Epithelial cell of esophagus (primary cell): Measurements from ENCODE around the gene COL4A4.
A peak's percentile ranks its signal among the peaks of the same experiment; 100 is the strongest.

Source experiments
- DNase-seq: peaks from one replicate; pipeline ENCODE4 v3.0.0; 2010; ENCODE audit warnings: low read depth
- H3K4me3 ChIP-seq: 2 replicates; pipeline ENCODE4 v1.5.1; 2011; ENCODE audit warnings: mild to moderate bottlenecking, low read length, control low read depth
- TF ChIP-seq, protein P1 (sequence below): IDR thresholded peaks from 2 replicates; pipeline ENCODE4 v1.5.1; 2011; ENCODE audit warnings: low read depth, mild to moderate bottlenecking, low read length, control low read depth, inconsistent platforms; ENCODE audit not compliant: insufficient read depth; ENCODE audit errors: missing control alignments

The COL4A4 gene

DNA sequence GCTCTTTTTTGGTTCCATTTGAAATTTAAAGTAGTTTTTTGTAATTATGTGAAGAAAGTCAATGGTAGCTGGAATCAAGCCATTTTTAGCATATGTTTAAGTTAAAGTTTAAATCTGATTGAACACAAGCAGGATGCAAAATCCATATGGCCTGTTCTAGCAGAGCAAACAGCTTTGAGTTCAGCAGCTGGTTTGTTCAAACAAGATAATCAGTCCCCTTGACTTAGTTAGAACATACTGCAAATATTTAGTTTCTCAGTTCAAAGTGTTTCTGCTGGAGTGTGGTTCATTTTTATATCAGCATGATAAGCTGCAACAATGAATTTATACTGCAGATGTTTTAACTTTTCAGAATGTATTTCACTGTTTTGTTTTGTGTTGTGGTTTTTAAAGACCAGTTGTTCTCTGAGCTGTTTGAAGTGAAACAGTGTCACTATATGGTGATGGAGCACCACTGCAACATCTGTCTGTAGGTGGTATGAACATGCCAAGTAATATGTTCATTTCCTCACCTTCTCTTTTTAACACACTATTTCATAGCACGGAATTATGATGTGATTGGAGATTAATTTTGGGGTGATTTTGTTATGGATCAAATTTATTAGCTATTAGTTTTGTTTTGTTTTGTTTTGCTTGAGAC lies 125.3 kb downstream of the COL4A4 start:
- TF ChIP-seq, protein P1, sequence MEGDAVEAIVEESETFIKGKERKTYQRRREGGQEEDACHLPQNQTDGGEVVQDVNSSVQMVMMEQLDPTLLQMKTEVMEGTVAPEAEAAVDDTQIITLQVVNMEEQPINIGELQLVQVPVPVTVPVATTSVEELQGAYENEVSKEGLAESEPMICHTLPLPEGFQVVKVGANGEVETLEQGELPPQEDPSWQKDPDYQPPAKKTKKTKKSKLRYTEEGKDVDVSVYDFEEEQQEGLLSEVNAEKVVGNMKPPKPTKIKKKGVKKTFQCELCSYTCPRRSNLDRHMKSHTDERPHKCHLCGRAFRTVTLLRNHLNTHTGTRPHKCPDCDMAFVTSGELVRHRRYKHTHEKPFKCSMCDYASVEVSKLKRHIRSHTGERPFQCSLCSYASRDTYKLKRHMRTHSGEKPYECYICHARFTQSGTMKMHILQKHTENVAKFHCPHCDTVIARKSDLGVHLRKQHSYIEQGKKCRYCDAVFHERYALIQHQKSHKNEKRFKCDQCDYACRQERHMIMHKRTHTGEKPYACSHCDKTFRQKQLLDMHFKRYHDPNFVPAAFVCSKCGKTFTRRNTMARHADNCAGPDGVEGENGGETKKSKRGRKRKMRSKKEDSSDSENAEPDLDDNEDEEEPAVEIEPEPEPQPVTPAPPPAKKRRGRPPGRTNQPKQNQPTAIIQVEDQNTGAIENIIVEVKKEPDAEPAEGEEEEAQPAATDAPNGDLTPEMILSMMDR: no peak
- no peak overlapping the region for H3K4me3 ChIP-seq
- no peak for DNase-seq

DNA sequence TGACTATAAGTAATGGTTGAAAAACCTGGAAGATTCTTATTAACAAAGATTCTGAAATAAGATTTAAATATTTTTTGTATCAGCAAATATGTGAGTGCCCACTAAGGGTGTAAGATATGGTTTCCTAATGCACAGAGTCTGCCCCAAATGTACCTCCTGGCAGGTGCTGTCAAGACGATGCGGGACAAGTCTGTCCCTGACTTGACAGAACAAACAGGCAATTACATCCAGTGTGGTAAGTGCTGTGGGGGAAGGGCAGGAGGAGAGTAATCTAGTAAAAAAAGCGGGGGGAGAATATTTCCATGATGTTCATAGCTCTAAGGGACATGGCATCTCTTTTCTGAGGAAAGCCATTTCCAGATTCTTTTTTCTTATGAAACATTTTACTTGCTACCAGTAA lies 127.5 kb downstream of the COL4A4 start:
- no peak overlapping the region for H3K4me3 ChIP-seq
- TF ChIP-seq, protein P1: no peak

GRCh38 chr2:227035711-227036367 lies 128.2 kb downstream of the COL4A4 start:
- no peak for DNase-seq
- TF ChIP-seq, protein P1: no peak
- no peak overlapping the region for H3K4me3 ChIP-seq

More for the DNA sequence above, 127.5 kb downstream of the COL4A4 start:
- no peak for DNase-seq

DNA sequence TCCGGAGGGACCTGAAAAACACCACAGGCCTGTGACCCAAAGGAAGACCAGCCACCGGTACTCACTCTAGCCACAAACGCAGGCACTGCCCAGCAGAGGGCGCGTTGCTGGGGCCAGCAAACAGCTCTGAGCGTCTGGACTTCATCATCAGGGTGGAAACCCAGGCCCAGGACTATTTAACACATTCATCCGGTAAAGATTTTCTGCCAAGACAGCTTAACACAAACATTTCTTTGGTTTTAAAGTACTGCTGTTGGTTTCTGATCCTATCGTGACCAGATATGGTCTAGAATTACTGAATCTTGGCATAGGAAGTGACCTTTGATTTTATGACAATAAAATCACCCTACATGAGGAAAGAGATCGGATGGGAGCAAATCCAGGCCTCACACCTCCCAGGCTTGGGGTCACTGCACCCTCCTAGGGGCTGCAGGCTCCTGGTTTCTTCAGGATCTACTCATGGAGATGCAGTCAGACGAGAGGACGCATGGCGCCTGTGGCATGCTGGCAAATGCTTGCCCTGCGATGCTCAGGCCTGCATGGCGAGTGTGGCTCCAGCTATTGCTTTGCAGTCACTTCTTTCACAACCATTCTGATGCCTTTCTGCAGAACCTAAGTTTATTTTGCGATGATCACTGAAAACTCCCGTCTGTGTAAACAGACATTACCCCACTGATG lies 130.4 kb downstream of the COL4A4 start:
- TF ChIP-seq, protein P1: peak; percentile 70
- peak; percentile 43 for DNase-seq

DNA sequence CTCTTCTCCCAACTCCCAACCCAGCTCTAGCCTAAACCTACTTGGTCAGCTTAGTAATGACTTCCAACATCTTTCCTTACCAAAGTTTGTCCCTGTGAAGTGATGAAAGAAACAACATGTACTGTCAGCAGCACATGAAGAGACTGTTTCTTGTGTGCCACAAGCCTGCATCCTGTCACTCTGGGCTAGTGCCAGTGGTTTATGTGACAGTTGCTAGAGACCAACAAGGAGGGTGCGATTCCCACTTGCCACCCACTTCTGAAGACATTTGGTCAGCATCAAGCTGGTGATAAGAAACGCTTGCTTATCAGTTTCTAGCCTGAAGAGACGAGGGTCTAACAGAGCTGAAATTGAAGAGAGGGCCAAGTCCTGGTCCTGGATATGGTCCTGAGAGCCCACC lies 132.6 kb downstream of the COL4A4 start:
- H3K4me3 ChIP-seq: no peak overlapping the region
- TF ChIP-seq, protein P1: no peak
- DNase-seq: no peak

More for the DNA sequence above, 130.4 kb downstream of the COL4A4 start:
- H3K4me3 ChIP-seq: no peak overlapping the region

DNA sequence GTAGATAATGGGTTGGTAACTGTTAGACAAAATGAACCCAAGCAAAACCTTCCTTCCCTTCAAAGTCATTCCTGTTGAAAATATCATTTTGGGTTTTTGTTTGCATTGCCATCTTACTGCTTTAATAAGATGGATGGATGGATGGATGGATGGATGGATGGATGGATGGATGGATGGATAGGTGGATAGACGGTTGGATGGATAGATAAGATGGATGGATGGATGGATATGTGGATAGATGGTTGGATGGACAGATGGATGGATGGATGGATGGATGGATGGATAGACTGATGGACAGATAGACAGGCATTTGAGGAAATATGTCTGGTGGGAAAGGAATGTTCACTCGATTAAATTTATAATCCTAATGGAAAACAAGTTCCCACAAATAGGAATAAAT lies 133.2 kb downstream of the COL4A4 start:
- TF ChIP-seq, protein P1: no peak
- H3K4me3 ChIP-seq: no peak overlapping the region
- DNase-seq: no peak
